PC-3 (cell line): ENCODE measurements around the gene SMIM10. TPM values are rescaled to one million over a fixed set of nuclear protein-coding genes. Genes with fewer than 3 reads are reported as not detected.

Experiments
- ATAC-seq: fragments of 200-7000 bp; cut with Tn5 transposase; 2 replicates; pipeline ENCODE4 v1.9.1; 2020; ENCODE audit warnings: mild to moderate bottlenecking, moderate library complexity
- BruUV-seq: library from RNA; stranded (reverse); fragments of 400-500 nt; replicated peaks from 2 replicates; lab custom pipeline; 2021; lab: Mats Ljungman, UMichigan
- CTCF ChIA-PET: fragments of 300-600 bp; sonication (Branson Sonifier 250); formaldehyde crosslinking; loops from one replicate; lab custom pipeline; 2022; ENCODE audit warnings: antibody characterized with exemption; lab: Charles Lee
- POLR2A ChIA-PET: fragments of 300-600 bp; sonication (Branson Sonifier 250); formaldehyde crosslinking; loops from one replicate; lab custom pipeline; 2022; ENCODE audit warnings: antibody characterized with exemption; ENCODE audit not compliant: unreplicated experiment; lab: Charles Lee
- DNase-seq: peaks from one replicate; pipeline ENCODE4 v3.0.0-alpha.2; 2015
- H2AFZ ChIP-seq: fragments of 300-600 bp; sonication (generic); 2 replicates; pipeline ENCODE4 v1.6.0; 2016; ENCODE audit warnings: antibody characterized with exemption, low read length
- H3F3A ChIP-seq: fragments of 300-600 bp; sonication (generic); one replicate; pipeline ENCODE4 v1.6.0; 2017; ENCODE audit warnings: antibody characterized with exemption, low read length, control low read depth, mild to moderate bottlenecking; ENCODE audit not compliant: unreplicated experiment
- H3K27ac ChIP-seq: fragments of 300-600 bp; sonication (generic); 2 replicates; pipeline ENCODE4 v1.5.1; 2016; ENCODE audit warnings: mild to moderate bottlenecking, low read length
- H3K27me3 ChIP-seq: fragments of 300-600 bp; sonication (generic); 2 replicates; pipeline ENCODE4 v1.6.1; 2016; ENCODE audit warnings: low read length, mixed read lengths
- H3K36me3 ChIP-seq: fragments of 300-600 bp; sonication (generic); 2 replicates; pipeline ENCODE4 v1.6.1; 2016; ENCODE audit warnings: low read depth, mixed run types, low read length, mixed read lengths
- H3K4me1 ChIP-seq: fragments of 300-600 bp; sonication (generic); 2 replicates; pipeline ENCODE4 v1.5.1; 2016; ENCODE audit warnings: low read length; ENCODE audit not compliant: insufficient read depth
- H3K4me2 ChIP-seq: fragments of 300-600 bp; sonication (generic); 2 replicates; pipeline ENCODE4 v1.6.0; 2016; ENCODE audit warnings: low read length
- H3K4me3 ChIP-seq: fragments of 300-600 bp; sonication (generic); 2 replicates; pipeline ENCODE4 v1.5.1; 2016; ENCODE audit warnings: mild to moderate bottlenecking, low read length, mixed read lengths
- H3K79me2 ChIP-seq: fragments of 300-600 bp; sonication (generic); 2 replicates; pipeline ENCODE4 v1.6.1; 2017; ENCODE audit warnings: low read length, mixed read lengths
- H3K9ac ChIP-seq: fragments of 300-600 bp; sonication (generic); 2 replicates; pipeline ENCODE4 v1.6.0; 2016; ENCODE audit warnings: mild to moderate bottlenecking, low read length
- H3K9me2 ChIP-seq: fragments of 300-600 bp; sonication (generic); replicated peaks from 2 replicates; pipeline ENCODE4 v1.6.1; 2016; ENCODE audit warnings: mixed run types, low read length, mixed read lengths
- H3K9me3 ChIP-seq: fragments of 300-600 bp; sonication (generic); 2 replicates; pipeline ENCODE4 v1.6.1; 2016; ENCODE audit warnings: low read length, mixed read lengths
- H4K20me1 ChIP-seq: fragments of 300-600 bp; sonication (generic); 2 replicates; pipeline ENCODE4 v1.6.1; 2016; ENCODE audit warnings: low read length, mixed read lengths
- EZH2 ChIP-seq: fragments of 300-600 bp; sonication (generic); IDR thresholded peaks from one replicate; pipeline ENCODE4 v1.6.1; 2017; ENCODE audit warnings: antibody characterized with exemption, mild to moderate bottlenecking, low read length; ENCODE audit not compliant: unreplicated experiment
- EZH2phosphoT487 ChIP-seq: fragments of 300-600 bp; sonication (generic); IDR thresholded peaks from 2 replicates; pipeline ENCODE4 v1.6.1; 2018; ENCODE audit warnings: mild to moderate bottlenecking, antibody characterized with exemption, low read length, borderline replicate concordance
- intact Hi-C: fragments of 100-400 bp; cut with micrococcal nuclease; formaldehyde crosslinking; loops from 2 replicates; pipeline ENCODE4 v1.9.0; 2023
- total RNA-seq: library from RNA; depleted of rRNA; stranded (reverse); fragments of >200 nt; gene quantifications from 2 replicates; pipeline ENCODE4 v1.2.3, GENCODE V29; 2014
- TF ChIP-seq, protein P1 (sequence below): fragments of 300-600 bp; sonication (generic); conservative IDR thresholded peaks from 2 replicates; pipeline ENCODE4 v1.5.1; 2017; ENCODE audit warnings: antibody characterized with exemption, low read depth, mild to moderate bottlenecking, low read length

Gene SMIM10
- total RNA-seq, 1 experiment from 2014 or later, result not detected

DNA sequence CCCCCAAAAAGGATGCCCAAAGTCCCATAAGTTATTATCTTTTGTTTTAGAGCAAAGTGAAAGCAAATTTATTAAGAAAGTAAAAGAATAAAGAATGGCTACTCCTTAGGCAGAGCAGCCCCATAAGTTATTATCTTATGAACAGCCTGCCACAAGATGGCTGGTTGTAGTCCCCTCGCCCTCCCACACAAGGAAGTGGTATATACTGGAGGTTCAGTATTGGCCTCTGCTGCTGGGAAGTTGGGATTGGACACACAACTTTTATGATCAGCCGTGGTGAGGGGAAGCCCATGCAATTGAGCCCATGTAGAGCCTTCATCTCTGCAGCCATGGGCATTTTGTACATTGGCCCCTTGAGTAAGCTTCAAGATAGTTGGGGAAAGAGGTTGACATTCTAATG lies 8.0 kb upstream of the SMIM10 start:
- Histone ChIP-seq H3K79me2 (no peaks in the 10 kb centered on the region), H3K9ac (no peak overlapping the region), H3K27ac (no peak overlapping the region), H3K9me3 (no peaks in the 10 kb centered on the region), H3K4me2 (no peak overlapping the region), H3K27me3 (no peaks in the 10 kb centered on the region), H3F3A (no peaks in the 10 kb centered on the region), H3K4me1 (no peaks in the 10 kb centered on the region), H3K4me3 (no peak overlapping the region), H3K9me2 (no peaks in the 10 kb centered on the region), H3K36me3 (no peaks in the 10 kb centered on the region), H2AFZ (no peak overlapping the region), H4K20me1 (no peaks in the 10 kb centered on the region)
- no TSS peak for BruUV-seq
- TF ChIP-seq, protein P1, sequence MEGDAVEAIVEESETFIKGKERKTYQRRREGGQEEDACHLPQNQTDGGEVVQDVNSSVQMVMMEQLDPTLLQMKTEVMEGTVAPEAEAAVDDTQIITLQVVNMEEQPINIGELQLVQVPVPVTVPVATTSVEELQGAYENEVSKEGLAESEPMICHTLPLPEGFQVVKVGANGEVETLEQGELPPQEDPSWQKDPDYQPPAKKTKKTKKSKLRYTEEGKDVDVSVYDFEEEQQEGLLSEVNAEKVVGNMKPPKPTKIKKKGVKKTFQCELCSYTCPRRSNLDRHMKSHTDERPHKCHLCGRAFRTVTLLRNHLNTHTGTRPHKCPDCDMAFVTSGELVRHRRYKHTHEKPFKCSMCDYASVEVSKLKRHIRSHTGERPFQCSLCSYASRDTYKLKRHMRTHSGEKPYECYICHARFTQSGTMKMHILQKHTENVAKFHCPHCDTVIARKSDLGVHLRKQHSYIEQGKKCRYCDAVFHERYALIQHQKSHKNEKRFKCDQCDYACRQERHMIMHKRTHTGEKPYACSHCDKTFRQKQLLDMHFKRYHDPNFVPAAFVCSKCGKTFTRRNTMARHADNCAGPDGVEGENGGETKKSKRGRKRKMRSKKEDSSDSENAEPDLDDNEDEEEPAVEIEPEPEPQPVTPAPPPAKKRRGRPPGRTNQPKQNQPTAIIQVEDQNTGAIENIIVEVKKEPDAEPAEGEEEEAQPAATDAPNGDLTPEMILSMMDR, result no peak
- TF ChIP-seq EZH2 (no peak), EZH2phosphoT487 (no peak)
- ATAC-seq (no peak), DNase-seq (no peak)
- intact Hi-C loops, result no loop called here
- POLR2A ChIA-PET, result no interaction called here
- CTCF ChIA-PET, result no interaction called here

DNA sequence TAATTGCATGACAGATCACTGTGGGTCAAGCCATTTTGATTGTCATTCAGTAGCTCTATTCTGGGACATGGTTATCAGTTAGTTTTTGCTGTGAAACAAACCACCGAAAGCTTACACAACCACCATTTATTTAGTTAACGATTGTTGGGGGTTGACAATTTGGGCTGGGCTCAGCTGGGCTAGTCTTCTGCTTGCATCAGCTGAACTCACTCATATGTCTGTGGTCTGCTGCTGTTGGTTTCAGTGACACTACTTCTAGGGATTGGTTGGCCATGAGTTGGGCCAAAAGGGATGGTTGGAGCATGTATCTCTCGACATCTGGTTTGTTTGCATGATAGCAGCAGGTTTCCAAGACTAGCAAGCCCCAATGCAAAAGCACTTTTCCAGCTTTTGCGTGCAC lies 5.3 kb upstream of the SMIM10 start:
- Histone ChIP-seq H3K4me1 (no peaks in the 10 kb centered on the region), H3K4me3 (no peak overlapping the region), H3K9me3 (no peaks in the 10 kb centered on the region), H4K20me1 (no peaks in the 10 kb centered on the region), H3K9me2 (no peaks in the 10 kb centered on the region), H3K4me2 (no peak overlapping the region), H3K9ac (no peak overlapping the region), H3F3A (no peaks in the 10 kb centered on the region), H3K27me3 (no peaks in the 10 kb centered on the region), H3K36me3 (no peaks in the 10 kb centered on the region), H3K79me2 (no peaks in the 10 kb centered on the region), H2AFZ (no peak overlapping the region), H3K27ac (no peak overlapping the region)
- ATAC-seq, result no peak
- no peak for DNase-seq
- intact Hi-C loops, result no loop called here
- CTCF ChIA-PET, result no interaction called here
- POLR2A ChIA-PET, result no interaction called here
- no TSS peak for BruUV-seq
- TF ChIP-seq EZH2phosphoT487, result no peak

DNA sequence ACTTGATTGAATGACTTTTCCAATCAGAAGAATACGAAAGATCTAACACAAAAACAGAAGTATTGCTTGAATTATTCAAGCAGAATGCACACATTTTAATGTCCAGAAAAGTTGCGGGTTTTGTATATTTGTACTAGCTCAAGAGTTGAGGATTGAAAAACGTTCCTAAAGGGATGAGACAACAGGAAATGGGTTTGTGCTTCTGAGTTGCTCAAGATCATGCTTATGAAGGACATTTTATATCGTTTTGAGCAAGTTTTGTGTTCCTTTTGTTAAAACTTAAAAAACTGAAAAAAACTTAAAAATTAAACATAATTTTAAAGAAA lies 353 bp upstream of the SMIM10 start:
- Histone ChIP-seq H2AFZ (no peak overlapping the region), H4K20me1 (no peaks in the 10 kb centered on the region), H3K4me1 (no peaks in the 10 kb centered on the region), H3K4me2 (no peak overlapping the region), H3K9me3 (no peaks in the 10 kb centered on the region), H3K27ac (no peak overlapping the region), H3F3A (no peaks in the 10 kb centered on the region), H3K36me3 (no peaks in the 10 kb centered on the region), H3K4me3 (no peak overlapping the region), H3K79me2 (no peaks in the 10 kb centered on the region), H3K9me2 (no peaks in the 10 kb centered on the region), H3K9ac (no peak overlapping the region), H3K27me3 (no peaks in the 10 kb centered on the region)
- TF ChIP-seq, protein P1, result no peak
- no peak for TF ChIP-seq EZH2phosphoT487
- TF ChIP-seq EZH2, result no peak
- CTCF ChIA-PET, result no interaction called here
- no peak for ATAC-seq
- BruUV-seq, result no TSS peak
- intact Hi-C loops, result no loop called here
- POLR2A ChIA-PET, result no interaction called here
- DNase-seq, result no peak
